Stimulated activated CD8-positive, alpha-beta memory T cell treated with anti-CD3 and anti-CD28 coated beads, Interleukin-15, amount 100 ng/mL, for 24 hours (primary cell): Measurements from ENCODE around the gene CEP19.

ENCODE experiments used
- DNase-seq: peaks from one replicate; pipeline ENCODE4 v3.0.0-alpha.2; 2020; ENCODE audit warnings: low read depth

CEP19 gene

GRCh38 chr3:196662711-196663571 lies 49.1 kb downstream of the CEP19 start:
- no peak for DNase-seq

DNA sequence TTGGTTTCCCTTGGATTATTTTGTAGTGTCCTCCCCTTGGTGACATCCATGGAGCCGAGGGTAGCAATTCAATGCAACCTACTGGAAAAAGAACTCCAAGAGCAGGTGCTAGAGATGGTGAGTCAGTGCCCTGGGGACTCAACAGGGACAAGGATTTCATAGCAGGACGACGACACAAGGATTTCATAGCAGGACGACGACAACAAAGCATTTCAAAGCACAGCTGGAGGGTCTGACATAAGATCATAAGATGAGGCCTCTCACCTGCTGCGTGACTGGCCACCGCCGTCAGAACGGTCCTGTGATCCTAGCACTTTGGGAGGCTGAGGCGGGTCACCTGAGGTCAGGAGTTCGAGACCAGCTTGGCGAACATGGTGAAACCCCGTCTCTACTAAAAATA lies 50.0 kb downstream of the CEP19 start:
- no peak for DNase-seq

DNA sequence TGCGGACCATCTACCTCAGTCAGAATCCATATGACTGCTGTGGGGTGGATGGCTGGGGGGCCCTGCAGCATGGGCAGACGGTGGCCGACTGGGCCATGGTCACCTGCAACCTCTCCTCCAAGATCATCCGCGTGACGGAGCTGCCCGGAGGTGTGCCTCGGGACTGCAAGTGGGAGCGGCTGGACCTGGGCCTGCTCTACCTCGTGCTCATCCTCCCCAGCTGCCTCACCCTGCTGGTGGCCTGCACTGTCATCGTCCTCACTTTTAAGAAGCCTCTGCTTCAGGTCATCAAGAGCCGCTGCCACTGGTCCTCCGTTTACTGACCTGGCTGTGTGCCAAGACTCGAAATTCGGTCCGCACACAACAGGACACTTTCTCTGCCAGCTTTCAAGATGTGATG lies 50.6 kb downstream of the CEP19 start:
- no peak for DNase-seq

GRCh38 chr3:196660381-196661166 lies 51.5 kb downstream of the CEP19 start:
- DNase-seq, result no peak

GRCh38 chr3:196659901-196660351 lies 52.1 kb downstream of the CEP19 start:
- DNase-seq, result no peak
